Measurements from ENCODE around the gene ACBD4.
A peak's percentile ranks its signal among the peaks of the same experiment; 100 is the strongest.

The ACBD4 gene, protein sequence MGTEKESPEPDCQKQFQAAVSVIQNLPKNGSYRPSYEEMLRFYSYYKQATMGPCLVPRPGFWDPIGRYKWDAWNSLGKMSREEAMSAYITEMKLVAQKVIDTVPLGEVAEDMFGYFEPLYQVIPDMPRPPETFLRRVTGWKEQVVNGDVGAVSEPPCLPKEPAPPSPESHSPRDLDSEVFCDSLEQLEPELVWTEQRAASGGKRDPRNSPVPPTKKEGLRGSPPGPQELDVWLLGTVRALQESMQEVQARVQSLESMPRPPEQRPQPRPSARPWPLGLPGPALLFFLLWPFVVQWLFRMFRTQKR

DNA sequence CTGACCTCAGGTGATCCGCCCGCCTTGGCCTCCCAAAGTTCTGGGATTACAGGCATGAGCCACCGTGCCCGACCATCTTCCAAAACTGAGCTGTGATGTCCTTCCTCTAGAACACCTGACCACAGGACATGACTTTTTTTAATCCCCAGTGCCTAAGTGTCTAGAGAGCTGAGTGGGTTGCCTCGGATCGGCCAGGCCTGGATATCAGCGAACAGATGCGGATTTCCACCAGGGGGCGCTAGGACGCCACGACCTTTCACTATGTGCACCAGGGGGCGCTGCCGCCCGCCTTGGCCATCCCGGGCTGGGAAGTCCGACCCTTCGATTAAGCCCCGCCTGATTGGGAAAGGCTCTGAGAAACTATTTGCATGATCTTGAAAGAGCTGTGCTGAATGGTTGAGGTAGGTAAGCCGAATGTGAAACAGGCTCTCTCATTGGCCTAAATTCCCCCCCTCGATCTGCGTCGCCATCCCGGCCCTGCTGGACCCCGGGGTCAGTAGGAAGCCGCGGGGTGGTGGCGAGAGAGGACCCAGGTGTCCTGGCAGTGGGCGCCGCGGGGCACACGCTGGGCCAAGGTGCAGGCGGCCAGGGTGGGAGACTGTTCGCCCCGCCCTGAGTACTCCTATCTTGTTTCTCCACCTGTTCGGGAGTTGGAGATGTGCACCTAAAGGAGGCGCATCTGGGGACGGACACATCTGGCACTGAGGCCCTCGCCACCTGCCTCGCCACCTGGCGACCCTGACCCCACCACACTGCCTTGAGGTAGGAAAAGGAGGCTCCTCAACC is at the start of gene ACBD4:
Gene ACBD4 (plus strand): TSS at position 496 of the 786 bp plus-strand sequence. CDS start 458 bp downstream, outside the sequence.
- no peaks in the 10 kb centered on the region for H3K36me3 Mint-ChIP-seq
- H3K4me3 Mint-ChIP-seq = peak within 1 kb of the TSS; percentile 88
- no peaks in the 10 kb centered on the region for H3K9me3 Mint-ChIP-seq (ENCODE audit: low read depth)
- H3K4me1 Mint-ChIP-seq (ENCODE audit: low read depth) = peaks cover 23% of the 10 kb centered on the region
- H3K27me3 Mint-ChIP-seq = no peaks in the 10 kb centered on the region
- peak within 1 kb of the TSS; percentile 59 for H3K27ac Mint-ChIP-seq

DNA sequence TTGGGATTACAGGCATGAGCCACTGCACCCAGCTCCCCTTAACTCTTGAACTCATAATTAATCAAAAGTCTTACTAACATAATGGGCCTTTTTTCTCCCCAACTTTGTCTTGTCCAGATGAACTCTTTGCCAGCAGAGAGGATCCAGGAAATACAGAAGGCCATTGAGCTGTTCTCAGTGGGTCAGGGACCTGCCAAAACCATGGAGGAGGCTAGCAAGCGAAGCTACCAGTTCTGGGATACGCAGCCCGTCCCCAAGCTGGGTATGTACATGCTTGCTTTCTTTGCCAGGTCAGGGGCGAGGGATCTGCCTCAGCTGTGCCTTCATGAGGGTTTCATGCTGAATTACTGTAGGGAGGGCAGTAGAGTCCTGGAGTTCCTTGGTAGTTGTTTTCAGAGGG is 49.1 kb upstream of the ACBD4 start:
- Mint-ChIP-seq H3K36me3 (peaks cover 3% of the 10 kb centered on the region), H3K4me3 (no peak overlapping the region), H3K27me3 (no peaks in the 10 kb centered on the region), H3K27ac (no peak overlapping the region), H3K9me3 (ENCODE audit: low read depth) (no peaks in the 10 kb centered on the region), H3K4me1 (ENCODE audit: low read depth) (peaks cover 2% of the 10 kb centered on the region)

DNA sequence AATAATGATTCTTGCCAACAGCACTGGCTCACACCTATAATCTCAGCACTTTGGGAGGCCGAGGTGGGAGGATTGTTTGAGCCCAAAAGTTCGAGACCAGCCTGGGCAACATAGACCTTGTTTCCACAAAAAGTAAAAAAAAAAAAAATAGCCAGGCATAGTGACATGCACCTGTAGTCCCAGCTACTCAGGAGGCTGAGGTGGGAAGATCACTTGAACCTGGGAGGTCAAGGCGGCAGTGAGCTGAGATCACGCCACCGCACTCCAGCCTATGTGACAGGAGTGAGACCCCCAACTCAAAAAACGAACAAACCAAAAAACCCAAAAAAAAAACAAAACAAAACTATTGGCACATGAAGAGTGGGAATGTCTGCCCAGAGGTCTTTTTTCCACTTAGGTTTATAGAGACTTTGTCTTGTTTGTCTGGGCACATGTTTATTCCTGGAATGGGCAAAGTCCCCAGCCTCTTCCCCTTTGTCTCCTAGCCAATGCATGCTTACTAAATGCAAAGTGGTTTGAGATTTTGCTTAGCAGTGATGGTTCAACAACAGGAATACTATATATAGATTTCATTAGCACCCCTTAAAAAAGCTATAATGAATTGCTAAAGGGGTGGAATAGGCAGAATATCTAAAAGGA is 48.5 kb upstream of the ACBD4 start:
- Mint-ChIP-seq H3K27me3 (no peaks in the 10 kb centered on the region), H3K27ac (no peak overlapping the region)

DNA sequence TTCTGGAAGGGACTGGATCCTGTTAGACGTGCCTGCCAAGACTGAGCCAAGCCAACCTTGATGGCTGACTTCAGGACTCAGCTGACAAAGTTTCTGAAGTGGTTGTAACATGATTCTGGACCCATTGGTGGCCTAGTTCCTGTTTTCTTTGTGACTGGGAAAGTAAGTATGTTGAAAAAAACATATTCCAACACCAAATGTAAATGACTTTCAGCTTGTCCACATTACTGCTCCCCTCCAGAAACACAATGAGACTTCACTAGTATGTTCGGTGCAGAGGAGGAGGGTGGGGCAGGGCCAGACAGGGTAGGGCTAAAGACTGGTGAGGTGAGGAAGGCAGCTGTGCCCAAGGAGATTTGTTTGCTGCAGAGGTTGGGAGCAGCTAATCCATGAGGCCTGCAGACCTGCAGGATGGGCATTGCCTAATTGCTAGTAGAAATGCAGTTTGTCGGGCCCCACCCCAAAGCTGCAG is 47.9 kb upstream of the ACBD4 start:
- peaks cover 3% of the 10 kb centered on the region for H3K36me3 Mint-ChIP-seq
- no peak overlapping the region for H3K27ac Mint-ChIP-seq
- H3K27me3 Mint-ChIP-seq = no peaks in the 10 kb centered on the region
- peaks cover 2% of the 10 kb centered on the region for H3K4me1 Mint-ChIP-seq (ENCODE audit: low read depth)
- H3K9me3 Mint-ChIP-seq (ENCODE audit: low read depth) = no peaks in the 10 kb centered on the region
- no peak overlapping the region for H3K4me3 Mint-ChIP-seq

More for the DNA sequence above, 48.5 kb upstream of the ACBD4 start:
- Mint-ChIP-seq H3K9me3 (ENCODE audit: low read depth) (no peaks in the 10 kb centered on the region), H3K36me3 (peaks cover 3% of the 10 kb centered on the region), H3K4me1 (ENCODE audit: low read depth) (peaks cover 2% of the 10 kb centered on the region), H3K4me3 (no peak overlapping the region)

DNA sequence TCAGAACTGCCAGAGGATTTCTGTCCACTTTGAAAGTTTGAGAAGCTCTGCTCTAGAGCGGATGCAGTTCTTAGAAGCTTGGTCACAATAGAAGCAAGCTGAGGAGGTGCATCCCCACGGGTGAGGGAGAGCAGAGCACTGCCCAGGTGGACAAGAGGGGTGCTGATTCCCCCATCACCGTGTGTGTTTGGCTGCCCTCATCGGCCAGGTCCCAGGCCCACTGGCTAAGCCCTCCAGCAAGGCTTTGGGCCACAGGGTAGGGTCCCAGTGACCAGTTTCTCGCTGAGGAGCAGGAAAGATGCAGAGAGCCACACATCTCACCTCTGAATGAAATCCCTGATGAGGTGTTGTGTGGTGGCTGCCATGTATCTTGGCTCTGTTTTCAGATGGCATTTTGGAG is 47.5 kb upstream of the ACBD4 start:
- no peaks in the 10 kb centered on the region for H3K9me3 Mint-ChIP-seq (ENCODE audit: low read depth)
- no peak overlapping the region for H3K4me3 Mint-ChIP-seq
- no peaks in the 10 kb centered on the region for H3K27me3 Mint-ChIP-seq
- no peak overlapping the region for H3K27ac Mint-ChIP-seq
- peaks cover 2% of the 10 kb centered on the region for H3K4me1 Mint-ChIP-seq (ENCODE audit: low read depth)
- peaks cover 3% of the 10 kb centered on the region for H3K36me3 Mint-ChIP-seq

DNA sequence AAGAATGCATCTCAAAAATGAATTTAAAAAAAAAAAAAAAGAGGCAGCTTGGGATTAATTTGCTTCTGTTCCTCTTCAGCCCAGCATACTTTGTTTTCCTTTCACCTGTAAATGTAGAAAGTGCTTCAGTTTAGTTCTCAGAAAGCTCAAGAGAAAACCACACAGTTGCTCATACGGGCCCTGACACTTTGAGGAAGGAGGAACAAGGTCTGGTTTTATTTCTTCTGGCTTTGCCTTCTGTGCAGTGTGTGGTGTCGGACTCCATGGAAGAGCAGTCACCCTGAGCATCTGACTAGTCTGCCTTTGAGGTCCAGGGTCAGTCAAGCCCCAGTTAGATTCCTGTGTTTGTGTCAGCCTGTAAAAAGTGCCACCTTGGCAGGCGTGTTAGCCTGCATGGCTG is 46.7 kb upstream of the ACBD4 start:
- Mint-ChIP-seq H3K27ac (no peak overlapping the region), H3K9me3 (ENCODE audit: low read depth) (no peaks in the 10 kb centered on the region), H3K4me1 (ENCODE audit: low read depth) (peaks cover 2% of the 10 kb centered on the region), H3K27me3 (no peaks in the 10 kb centered on the region), H3K4me3 (no peak overlapping the region), H3K36me3 (peaks cover 3% of the 10 kb centered on the region)

DNA sequence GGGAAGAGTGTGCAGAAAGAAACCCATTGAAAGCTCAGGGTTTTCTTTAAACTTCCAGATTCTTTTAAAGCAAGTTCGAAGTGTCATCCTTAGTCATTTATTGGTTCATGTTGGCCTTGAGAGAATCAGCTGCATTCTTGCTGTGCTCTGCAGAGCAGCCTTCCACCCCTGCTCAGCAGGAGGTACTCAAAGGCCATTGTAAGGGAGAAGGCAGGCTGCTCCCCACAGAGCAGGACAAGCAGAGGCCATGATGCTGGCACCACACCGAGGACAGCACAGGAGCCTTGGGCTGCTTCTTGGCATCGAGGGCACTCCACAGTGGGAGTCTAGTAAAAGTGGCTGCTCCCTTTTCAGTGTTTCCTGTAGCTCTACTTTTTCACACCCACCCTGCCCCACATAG is 44.8 kb upstream of the ACBD4 start:
- no peaks in the 10 kb centered on the region for H3K27me3 Mint-ChIP-seq
- H3K36me3 Mint-ChIP-seq = no peaks in the 10 kb centered on the region
- peaks cover 2% of the 10 kb centered on the region for H3K4me1 Mint-ChIP-seq (ENCODE audit: low read depth)
- H3K27ac Mint-ChIP-seq = no peak overlapping the region
- H3K9me3 Mint-ChIP-seq (ENCODE audit: low read depth) = no peaks in the 10 kb centered on the region
- H3K4me3 Mint-ChIP-seq = no peak overlapping the region

DNA sequence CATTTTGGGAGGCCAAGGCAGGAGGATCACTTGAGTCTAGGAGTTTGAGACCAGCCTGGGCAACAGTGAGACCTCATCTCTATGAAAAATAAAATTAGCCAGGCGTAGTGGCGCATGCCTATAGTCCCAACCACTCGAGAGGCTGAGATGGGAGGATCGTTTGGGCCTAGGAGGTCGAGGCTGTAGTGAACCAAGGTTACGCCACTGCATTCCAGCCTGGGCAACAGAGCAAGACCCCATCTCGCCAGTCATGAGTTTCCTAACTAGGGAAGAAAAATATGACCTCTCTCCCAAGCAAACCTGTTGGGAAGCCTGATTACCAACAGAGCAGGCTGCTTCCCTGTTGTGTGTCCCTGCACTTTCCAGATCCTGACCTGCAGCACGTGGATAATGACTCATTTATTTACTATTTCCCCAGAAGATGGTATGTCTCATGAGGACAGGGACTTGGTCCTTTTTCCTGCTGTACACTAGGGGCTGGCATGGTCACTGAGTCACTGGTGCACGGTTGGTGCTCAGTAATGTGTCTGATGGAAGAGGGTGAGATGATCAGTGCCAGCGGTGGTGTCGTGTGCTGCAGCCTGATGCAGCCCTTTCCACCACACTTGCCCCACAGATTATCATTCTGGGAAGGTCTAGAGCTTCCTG is 43.6 kb upstream of the ACBD4 start:
- no peaks in the 10 kb centered on the region for H3K36me3 Mint-ChIP-seq
- H3K4me1 Mint-ChIP-seq (ENCODE audit: low read depth) = peaks cover 2% of the 10 kb centered on the region
- H3K27me3 Mint-ChIP-seq = no peaks in the 10 kb centered on the region
- no peak overlapping the region for H3K4me3 Mint-ChIP-seq
- no peak overlapping the region for H3K27ac Mint-ChIP-seq
- no peaks in the 10 kb centered on the region for H3K9me3 Mint-ChIP-seq (ENCODE audit: low read depth)

DNA sequence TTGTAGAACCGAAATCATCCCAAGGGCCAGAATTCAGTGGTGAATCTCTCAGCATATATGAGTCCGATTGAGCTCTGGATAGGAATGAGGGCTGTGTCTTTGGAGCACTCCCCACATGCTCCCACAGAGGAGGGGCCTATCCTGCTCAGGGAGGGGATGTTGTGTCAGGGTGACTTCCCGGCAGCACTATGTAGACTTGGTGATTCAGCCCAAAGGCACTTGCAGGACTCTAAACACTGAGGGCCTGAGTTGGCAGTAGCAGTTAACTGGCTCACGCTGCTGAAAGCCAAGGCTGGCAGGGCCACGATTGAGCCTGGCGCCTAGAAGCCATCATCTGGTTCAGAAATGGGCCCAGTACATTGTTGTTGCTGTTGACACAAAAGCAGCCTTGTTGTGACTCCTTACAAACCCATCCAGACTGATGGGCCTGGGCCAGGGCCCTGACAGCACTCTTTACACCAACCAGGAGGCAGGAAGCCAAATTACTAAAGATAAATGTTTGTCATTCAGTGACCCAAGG is 42.5 kb upstream of the ACBD4 start:
- H3K27me3 Mint-ChIP-seq = no peaks in the 10 kb centered on the region
- H3K36me3 Mint-ChIP-seq = peaks cover 2% of the 10 kb centered on the region
- H3K9me3 Mint-ChIP-seq (ENCODE audit: low read depth) = no peaks in the 10 kb centered on the region
- H3K4me1 Mint-ChIP-seq (ENCODE audit: low read depth) = peaks cover 4% of the 10 kb centered on the region
- no peak overlapping the region for H3K27ac Mint-ChIP-seq
- H3K4me3 Mint-ChIP-seq = no peak overlapping the region

DNA sequence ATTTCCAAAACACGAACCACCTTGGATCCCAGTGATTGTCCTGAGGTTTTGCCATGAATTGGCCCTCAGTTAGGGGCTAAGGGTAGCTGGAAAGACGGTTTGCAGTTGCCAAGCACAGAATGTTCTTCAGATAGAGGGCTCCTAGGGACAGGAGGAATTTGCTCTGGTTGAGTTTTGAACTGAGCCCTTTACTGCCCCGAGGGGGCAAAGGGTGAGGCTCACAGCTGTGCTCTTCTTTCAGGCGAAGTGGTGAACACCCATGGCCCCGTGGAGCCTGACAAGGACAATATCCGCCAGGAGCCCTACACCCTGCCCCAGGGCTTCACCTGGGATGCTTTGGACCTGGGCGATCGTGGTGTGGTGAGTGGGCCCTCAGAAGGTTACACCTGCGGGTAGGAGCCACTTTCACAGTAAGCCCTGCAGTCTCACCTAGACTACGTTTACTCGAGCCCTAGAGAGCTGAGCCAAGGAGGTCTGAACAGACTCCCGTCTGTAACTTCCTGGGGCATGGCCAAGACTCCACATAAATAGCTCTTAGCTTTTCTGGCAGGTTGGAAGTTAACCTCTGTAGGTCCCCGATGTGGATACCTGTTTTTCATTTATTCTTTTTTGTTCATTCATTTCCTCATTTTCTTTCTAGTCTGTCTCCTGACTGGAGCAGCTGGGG is 41.9 kb upstream of the ACBD4 start:
- no peak overlapping the region for H3K4me3 Mint-ChIP-seq
- no peak overlapping the region for H3K27ac Mint-ChIP-seq
- peaks cover 2% of the 10 kb centered on the region for H3K4me1 Mint-ChIP-seq (ENCODE audit: low read depth)
- H3K9me3 Mint-ChIP-seq (ENCODE audit: low read depth) = no peaks in the 10 kb centered on the region
- H3K36me3 Mint-ChIP-seq = peaks cover 2% of the 10 kb centered on the region
- H3K27me3 Mint-ChIP-seq = no peaks in the 10 kb centered on the region

DNA sequence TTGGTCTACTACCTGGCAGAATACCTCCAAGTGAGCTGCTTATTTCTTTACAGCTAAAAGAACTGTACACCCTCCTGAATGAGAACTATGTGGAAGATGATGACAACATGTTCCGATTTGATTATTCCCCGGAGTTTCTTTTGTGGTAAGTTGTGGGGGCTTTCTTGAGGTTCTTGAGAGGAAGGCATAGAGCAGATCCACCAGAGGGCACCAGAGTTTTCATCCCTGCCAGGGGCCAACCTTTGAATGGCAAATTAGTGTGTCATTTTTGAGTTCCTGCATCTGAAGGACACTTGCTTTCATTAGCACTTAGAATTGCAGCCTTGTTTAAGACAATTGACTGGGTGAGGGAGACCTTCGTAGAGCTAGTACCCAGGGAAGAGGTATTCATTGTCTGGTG is 39.3 kb upstream of the ACBD4 start:
- H3K4me1 Mint-ChIP-seq (ENCODE audit: low read depth) = peaks cover 2% of the 10 kb centered on the region
- H3K9me3 Mint-ChIP-seq (ENCODE audit: low read depth) = no peaks in the 10 kb centered on the region
- H3K4me3 Mint-ChIP-seq = no peak overlapping the region
- H3K27me3 Mint-ChIP-seq = no peaks in the 10 kb centered on the region
- H3K27ac Mint-ChIP-seq = no peak overlapping the region
- H3K36me3 Mint-ChIP-seq = peaks cover 5% of the 10 kb centered on the region

DNA sequence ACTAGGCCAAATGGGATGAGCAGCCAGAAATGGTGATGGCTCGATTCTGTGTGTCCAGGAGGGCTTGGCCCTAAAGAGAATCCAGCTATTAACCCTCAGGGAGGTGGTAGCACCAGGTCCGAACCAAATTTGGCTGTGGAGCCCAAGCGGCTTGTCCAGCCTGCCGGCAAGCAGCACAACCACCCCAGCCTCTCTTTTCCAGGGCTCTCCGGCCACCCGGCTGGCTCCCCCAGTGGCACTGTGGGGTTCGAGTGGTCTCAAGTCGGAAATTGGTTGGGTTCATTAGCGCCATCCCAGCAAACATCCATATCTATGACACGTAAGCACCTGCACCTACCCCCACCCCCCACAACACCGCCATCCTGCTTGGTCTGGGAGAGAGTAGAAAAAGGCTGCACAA is 38.6 kb upstream of the ACBD4 start:
- no peaks in the 10 kb centered on the region for H3K9me3 Mint-ChIP-seq (ENCODE audit: low read depth)
- peaks cover 2% of the 10 kb centered on the region for H3K4me1 Mint-ChIP-seq (ENCODE audit: low read depth)
- no peaks in the 10 kb centered on the region for H3K27me3 Mint-ChIP-seq
- H3K4me3 Mint-ChIP-seq = no peak overlapping the region
- H3K36me3 Mint-ChIP-seq = peaks cover 5% of the 10 kb centered on the region
- H3K27ac Mint-ChIP-seq = no peak overlapping the region

DNA sequence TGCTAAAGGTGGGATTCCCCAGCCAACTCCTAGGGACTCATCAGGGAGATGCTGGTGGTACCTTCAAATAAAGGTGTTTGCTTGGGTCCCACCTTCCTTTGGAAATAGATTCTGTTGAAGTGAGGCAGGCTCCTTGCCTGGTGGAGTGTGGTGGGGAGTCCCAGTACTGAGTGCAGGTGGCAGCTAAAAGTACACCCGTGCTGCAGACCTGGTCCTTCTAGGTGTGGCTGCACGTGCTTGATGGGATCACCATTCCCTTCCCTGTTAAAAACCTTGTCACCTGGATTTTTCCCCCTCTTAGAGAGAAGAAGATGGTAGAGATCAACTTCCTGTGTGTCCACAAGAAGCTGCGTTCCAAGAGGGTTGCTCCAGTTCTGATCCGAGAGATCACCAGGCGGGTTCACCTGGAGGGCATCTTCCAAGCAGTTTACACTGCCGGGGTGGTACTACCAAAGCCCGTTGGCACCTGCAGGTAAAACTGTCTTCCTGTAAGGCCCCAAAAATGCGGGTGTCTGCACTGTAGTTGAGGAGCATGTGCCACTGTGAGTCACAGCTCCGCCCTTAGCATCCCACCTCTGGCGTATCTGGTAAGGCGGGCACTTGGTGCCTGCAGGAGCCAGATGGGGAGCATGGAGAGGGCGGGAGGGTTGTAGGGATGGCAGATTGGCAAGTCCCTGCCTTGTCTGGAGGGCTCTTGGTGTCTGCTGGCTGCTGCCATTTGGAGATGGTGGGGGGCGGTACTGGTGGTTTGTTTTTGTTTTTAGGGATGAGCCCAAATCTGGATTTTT is 37.2 kb upstream of the ACBD4 start:
- Mint-ChIP-seq H3K27me3 (no peaks in the 10 kb centered on the region), H3K4me3 (no peak overlapping the region), H3K4me1 (ENCODE audit: low read depth) (peaks cover 2% of the 10 kb centered on the region), H3K27ac (no peak overlapping the region), H3K9me3 (ENCODE audit: low read depth) (no peaks in the 10 kb centered on the region), H3K36me3 (peaks cover 5% of the 10 kb centered on the region)
